ENCODE measurements around the gene POLDIP2. TPM values are rescaled to one million over a fixed set of nuclear protein-coding genes. Genes with fewer than 3 reads are reported as not detected.

Gene POLDIP2
- total and polyA plus RNA-seq, 2 of the 13 experiments (the other 11 are each of a cell fraction or from before 2014, with no cell fraction given), result 85.9 to 114 TPM

- no peak for TF ChIP-seq NR3C1 (CRISPR knock-in tag; IDR thresholded peaks at IDR 0.05)
- TF ChIP-seq ZNF33A (CRISPR knock-in tag; IDR thresholded peaks at IDR 0.05; ENCODE audit: borderline replicate concordance), result no peak
- no peak for TF ChIP-seq LBX2 (CRISPR knock-in tag; IDR thresholded peaks at IDR 0.05; ENCODE audit: borderline replicate concordance)
- TF ChIP-seq ATRX (CRISPR knock-in tag; IDR thresholded peaks at IDR 0.05; ENCODE audit: borderline replicate concordance), result no peak
- TF ChIP-seq TFDP1 (CRISPR knock-in tag; IDR thresholded peaks at IDR 0.05; ENCODE audit: borderline replicate concordance), result peak; percentile 91
- no peak for TF ChIP-seq GZF1 (CRISPR knock-in tag; IDR thresholded peaks at IDR 0.05)
- TF ChIP-seq AHR (CRISPR knock-in tag; IDR thresholded peaks at IDR 0.05), result no peak
- TF ChIP-seq ZNF547 (CRISPR knock-in tag; IDR thresholded peaks at IDR 0.05), result peak; percentile 31; the same call in 1 of the 2 replicates
- TF ChIP-seq KMT2A (CRISPR knock-in tag; IDR thresholded peaks at IDR 0.05), result peak; percentile 27; the same call in 1 of the 2 replicates
- TF ChIP-seq RBM39 (IDR thresholded peaks at IDR 0.05; ENCODE audit: low read depth, low read length, poor library complexity, severe bottlenecking), result no peak
- no peak; the same call in 1 of the 2 replicates for TF ChIP-seq PRDM4 (CRISPR knock-in tag; IDR thresholded peaks at IDR 0.05; ENCODE audit: borderline replicate concordance)
- TF ChIP-seq ZNF264 (CRISPR knock-in tag; IDR thresholded peaks at IDR 0.05), result 0 out of 2 replicates have a peak, but pooled peaks have one; percentile 45
- 0 out of 2 replicates have a peak, but pooled peaks have one; percentile 60 for TF ChIP-seq ZSCAN29 (CRISPR knock-in tag; conservative IDR thresholded peaks at IDR 0.05)
- peak; percentile 36; the same call in 1 of the 2 replicates for TF ChIP-seq SNAPC5 (CRISPR knock-in tag; IDR thresholded peaks at IDR 0.05; ENCODE audit: borderline replicate concordance)
- no peak for TF ChIP-seq ZUFSP (CRISPR knock-in tag; IDR thresholded peaks at IDR 0.05; ENCODE audit: borderline replicate concordance)
- peak; percentile 35; the same call in 1 of the 2 replicates for TF ChIP-seq NCOA2 (CRISPR knock-in tag; IDR thresholded peaks at IDR 0.05)
- no peak for TF ChIP-seq SMAD3 (CRISPR knock-in tag; IDR thresholded peaks at IDR 0.05)
- no peak for TF ChIP-seq ZBTB37 (CRISPR knock-in tag; IDR thresholded peaks at IDR 0.05)
- peak; percentile 42; the same call in 1 of the 2 replicates for TF ChIP-seq MEF2D (CRISPR knock-in tag; IDR thresholded peaks at IDR 0.05)
- no peak for TF ChIP-seq MBNL3 (CRISPR knock-in tag; conservative IDR thresholded peaks at IDR 0.05)
- no peak for TF ChIP-seq ZNF17 (CRISPR knock-in tag; IDR thresholded peaks at IDR 0.05)
- TF ChIP-seq NFIC (IDR thresholded peaks at IDR 0.05; ENCODE audit: low read length), result no peak
These were observed 38.3 kb downstream of the POLDIP2 start, which contains the start of gene TMEM97 (continued) for GRCh38 chr17:28318759-28319597.
